ENCODE data around the gene PAQR5.

PAQR5 gene

DNA sequence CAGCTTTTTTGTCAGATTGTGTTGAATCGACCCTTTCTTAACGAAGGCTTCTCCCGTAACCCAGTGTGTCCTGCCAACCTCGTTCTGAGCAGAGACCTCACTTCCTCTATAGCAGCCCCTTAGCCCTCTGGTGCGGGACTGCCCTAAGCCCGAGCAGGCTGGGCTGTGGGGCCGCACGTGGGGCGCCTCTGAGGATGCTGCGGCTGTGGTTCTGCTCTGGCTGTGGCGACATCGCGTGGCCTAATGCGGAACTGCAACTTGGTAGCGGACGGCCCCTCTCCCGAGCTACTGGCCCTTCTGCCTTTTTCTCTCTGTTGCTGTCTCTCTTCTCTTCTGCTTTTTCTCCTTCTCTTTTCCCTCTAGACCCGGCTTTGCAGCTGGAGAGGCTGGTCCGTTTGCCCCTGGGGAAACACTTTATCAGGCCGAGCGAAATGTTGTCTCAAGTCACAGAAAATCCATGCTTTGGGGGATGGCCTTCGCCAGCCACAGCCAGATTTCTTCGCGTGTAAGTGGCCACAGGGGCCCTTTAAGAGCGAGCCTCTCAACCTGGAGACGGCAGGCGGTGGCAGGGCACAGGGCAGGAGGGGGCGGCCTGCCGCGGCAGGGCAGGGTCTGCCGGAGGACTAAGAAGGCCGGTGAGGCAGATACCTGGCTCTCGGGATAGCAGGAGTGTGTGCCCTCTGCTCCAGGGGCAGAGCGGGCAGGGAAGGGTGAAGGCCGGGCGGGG, 96.0 kb downstream of the PAQR5 start:
- peak; percentile 63 to 76 (median 72) for DNase-seq

DNA sequence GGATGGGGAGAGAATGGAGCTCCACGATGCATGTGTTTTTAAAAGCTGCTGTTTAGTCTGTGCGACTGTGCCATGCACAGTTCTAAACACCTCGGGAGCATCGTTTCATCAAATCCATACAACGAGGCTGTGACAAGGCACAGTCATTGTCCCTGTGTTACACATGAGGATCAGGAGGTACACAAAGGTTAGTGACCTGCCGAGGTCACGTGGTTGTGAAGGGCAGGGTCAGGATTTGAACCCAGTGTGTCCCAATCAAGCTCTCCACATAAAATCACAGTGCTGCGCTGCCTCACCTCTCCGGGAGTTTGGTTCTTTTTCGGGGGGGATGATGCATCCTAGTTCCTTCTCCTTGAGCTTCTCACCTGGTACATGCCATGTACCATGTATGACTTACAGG, 96.7 kb downstream of the PAQR5 start:
- no peak for DNase-seq

DNA sequence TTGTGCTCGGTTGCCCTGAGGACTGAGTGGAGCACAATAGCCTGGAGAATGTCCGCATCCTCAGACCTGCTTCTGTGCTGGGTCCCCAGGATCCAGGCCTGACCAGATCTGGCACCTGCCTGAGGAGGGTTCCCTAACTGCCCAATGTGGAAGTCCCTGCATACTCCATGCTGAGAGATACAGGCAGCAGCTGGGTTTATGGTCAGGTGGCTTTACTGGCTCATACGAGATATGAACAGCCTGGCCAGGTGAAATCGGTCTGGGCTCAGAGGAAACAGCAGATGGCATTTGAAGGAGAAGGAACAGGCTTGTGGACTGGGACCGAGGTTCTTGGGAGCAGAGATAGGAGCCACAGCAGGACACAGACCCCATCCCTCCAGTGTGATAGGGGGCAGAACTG, 97.3 kb downstream of the PAQR5 start:
- no peak for DNase-seq

DNA sequence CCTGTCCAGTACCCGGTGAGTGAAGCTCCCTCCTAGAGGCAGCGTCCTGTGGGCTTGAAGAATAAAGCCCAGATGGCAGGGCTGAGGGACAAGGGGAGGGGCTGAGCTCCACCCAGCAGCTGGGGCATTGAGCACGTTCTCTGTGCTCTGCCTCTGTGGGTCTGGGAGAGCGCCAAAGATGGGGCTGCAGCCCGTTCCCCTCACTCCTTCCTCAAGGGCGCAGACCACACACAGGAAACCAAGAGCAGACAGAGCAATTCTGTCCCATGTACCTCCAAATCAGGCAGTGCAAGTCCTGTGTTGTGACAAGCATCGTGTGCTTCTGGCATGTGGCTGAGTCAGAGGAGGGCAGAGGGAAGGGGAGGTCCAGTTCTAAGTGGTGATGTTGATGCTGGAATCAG, 99.8 kb downstream of the PAQR5 start:
- no peak for DNase-seq

DNA sequence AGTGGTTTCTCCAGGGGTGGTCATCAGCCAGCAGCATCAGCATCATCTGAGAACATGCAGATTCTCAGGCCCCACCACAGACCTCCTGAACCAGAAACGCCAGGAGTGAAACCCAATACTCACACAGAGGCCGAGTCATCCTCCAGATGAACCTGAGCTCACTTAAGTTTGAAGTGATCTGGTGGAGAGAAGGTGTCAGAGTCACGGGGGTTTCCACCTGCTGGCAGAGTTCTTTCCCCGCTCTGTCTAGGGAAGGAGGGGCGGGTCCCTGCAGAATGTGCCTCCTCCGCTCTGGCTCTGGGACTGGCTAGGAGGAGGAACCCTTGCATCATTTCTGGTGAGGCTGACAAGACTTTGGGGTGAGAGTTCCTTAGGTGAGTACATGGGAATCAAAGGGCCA, 102.1 kb downstream of the PAQR5 start:
- DNase-seq, result peak in 1 of 3 experiments; percentile 57

DNA sequence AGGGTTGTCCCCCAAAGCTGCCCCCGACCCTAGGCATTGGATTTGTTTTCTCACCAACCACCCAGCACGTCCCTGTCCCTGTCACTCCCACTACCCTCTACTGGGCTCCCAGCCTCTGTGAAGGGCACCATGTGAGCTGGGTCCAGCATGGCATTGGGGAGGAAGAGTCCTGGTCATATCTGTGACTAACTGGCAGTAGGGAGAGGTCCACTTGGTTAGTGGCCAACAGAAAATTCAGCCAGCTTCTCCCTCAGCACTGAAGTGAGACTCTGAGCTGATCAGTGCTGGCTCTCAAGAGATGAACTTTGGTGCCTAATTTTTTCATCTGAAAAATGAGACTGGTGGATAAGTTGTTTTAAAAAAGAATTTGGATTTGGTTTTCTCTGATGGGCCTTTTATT, 104.1 kb downstream of the PAQR5 start:
- no peak for DNase-seq

DNA sequence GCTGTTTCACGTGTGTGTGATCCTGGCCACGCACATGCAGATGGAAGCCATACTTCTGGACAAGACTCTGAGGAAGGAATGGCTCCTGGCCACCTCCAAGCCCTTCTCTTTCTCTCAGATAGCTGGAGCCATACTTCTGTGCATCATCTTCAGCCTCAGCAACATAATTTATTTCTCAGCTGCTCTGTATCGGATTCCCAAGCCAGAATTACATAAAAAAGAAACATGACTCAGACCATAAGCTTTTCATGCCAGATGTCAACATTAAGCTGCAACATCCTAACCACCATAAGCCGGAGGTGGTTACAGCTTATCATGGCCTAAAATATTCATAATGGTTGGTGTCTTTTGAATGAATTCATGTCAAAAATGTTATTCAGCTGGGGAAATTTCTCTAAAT, 104.9 kb downstream of the PAQR5 start:
- no peak for DNase-seq

DNA sequence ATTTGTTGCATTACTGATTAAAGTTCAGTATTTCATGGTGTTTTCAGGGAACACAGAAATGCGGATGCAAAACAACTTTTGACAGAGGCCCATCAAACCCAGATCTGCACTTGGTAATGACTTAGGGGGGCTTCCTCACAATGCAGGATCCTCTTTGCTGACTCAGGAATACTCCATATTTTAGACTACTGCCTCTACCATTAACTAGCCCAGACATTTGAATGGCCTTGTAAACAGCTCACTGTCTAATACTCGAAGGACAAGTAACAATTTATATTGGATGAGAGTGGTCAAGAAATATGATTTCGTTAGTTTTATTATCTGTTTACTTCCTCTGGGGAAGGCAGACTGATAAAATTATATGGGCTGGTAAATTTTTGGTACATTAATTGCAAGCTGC, 106.4 kb downstream of the PAQR5 start:
- no peak for DNase-seq

DNA sequence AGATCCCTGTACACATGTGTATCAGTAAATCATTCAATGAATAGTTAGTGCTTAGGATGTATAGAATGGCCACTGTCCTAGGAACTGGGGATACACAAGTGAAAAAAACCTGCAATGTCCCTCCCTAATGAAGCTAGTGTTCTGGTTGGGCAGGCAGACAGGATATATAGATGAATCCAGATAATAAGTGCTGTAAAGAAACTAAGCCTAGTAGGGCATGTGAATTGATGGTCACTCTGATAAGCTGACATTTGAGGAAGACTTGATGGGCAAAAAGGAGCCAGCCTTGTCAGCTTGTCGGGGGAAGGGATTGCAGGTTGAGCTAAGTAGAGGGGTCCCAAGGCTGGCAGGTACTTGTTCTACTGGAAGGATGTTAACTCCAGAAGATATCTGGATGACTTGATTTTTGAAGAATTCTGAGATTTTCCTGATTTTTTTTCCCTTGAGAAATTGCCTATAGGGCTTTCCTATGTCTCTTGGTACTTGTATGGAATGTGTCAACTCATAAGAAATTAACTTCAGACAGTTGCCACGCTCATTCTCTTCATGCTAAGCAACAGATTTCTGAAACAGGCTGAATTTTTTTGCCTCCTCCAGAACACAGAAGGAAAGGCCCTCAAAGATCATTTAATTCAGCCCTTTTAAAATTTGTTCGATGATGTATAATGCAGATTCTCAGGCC, 109.1 kb downstream of the PAQR5 start:
- DNase-seq, result no peak

DNA sequence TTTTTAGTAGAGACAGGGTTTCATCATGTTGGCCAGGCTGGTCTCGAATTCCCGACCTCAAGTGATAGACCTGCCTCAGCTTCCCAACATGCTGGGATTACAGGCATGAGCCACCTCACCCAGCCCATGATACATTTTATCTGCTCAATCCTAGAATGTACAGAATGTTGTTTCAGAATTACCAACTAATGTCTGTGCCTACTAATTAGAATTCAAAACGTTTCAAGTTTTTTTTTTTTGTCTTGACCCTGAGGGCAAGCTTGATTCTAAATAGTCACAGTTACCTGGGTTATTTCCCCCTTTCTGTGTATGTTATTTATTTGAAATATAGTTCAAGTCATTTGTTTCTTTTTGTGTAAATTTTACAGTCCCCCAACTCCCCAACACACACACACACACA, 110.1 kb downstream of the PAQR5 start:
- no peak for DNase-seq

DNA sequence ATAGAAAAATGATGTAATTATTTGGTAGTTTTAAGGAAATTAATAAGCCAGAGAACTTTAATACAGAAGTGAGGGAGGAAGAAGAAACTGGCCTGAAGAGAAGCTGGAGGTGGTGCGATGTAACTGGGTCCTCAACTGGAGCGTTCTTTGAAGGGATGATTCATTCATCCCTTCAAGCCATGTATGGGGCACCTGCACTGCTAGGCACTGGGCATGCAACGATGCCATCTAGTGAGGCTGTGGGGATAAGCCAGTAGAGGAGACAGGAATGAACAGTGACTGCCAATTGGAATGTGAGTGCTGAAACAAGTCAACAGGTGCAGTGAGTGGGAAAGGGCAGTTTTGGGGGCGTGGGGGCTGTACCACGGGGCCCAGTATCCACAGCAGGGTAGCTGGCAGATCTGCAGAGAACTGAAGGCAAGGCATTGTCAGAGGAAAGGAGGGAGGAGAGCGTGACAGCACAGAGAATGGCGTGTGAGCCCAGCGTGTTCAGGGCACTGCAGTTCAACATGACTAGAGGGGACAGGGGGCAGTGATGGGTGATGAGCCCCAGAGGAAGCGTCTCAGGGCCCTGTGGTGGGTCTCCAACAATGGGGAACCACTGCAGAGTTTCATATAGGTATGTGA, 111.6 kb downstream of the PAQR5 start:
- peak in 2 of 3 experiments; percentile 15 to 67 for DNase-seq

DNA sequence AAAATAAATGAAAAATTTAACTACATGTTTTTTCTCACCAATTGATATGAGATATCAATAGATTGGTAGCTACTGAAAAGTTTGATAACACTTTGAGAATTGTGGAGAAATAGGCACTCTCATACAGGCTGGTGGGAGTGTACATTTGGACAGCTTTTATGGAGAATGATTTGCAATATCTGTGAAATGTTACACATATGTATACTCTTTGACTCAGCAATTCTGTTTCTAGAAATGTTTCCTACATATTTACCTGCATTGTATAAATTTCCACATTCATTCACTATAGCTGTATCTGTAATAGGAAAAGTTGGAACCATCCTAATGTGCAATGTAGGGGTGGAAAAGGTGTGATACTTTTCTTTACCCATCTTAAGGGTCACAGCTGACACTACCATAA, 113.6 kb downstream of the PAQR5 start:
- DNase-seq, result no peak

DNA sequence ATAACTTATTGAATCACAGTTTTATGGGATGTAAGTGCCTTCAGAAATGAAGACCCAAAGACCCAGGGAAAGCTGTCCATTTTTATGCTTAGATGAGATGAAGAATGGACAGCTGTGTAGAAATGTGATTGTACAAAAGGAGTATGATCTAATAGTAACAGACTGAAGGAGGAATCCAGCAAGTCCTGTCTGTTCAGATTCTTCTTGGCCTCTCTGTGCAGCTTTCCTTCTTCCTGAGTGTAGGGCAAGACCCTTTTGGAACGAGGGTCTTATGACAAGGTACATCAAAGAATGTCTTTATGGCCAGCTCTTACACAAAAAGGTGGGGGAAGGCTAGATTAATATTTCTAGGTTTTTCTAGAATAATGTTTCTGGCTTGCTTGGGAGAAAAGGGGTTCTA, 114.0 kb downstream of the PAQR5 start:
- DNase-seq, result no peak

DNA sequence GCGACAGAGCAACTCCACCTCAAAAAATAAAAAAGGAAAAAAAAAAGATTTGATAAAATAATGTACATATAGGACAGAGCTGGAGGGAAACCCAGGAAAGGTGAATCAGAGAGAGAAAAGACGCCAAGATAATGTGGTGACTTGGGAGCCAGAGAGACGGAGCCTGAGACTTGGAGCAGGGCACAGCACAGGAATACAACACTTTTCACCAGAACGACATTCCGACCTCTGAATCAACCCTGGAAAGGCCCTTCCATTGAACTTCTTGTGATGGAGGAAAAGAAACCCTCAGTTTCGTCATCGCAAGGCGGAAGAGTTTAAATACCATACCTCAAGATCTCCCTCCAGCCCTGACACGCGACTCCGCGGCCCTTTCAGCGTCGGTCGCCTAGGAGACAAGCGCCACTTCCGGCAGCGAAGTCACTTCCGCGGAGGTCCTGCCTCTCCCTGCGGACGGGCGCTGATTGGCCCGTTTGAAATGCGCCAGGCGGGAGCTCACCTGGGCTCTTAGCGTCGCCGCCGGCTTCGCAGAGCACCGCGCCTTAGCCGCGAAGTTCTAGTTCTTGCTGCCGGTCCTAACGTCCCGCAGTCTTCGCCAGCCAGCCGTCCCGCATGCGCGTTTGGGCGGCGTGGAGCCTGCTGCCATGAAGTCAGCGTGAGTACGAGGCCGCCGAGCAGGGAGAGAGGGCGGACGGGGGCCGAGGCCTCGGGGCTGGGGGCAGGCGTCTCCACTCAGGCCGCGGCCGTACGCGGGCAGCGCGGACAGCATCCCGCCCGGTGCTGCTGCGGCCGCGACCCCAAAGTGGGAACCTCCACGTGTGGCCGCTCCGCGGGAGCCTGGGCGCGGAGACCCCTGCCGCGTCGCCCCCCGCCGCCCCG, 115.3 kb downstream of the PAQR5 start, which contains the start of gene KIF23:
Gene KIF23 (plus strand): TSS at position 528 of the 879 bp plus-strand sequence. CDS start 117 bp downstream, at position 645.
- DNase-seq, result peak; percentile 96 to 98 (median 97)

DNA sequence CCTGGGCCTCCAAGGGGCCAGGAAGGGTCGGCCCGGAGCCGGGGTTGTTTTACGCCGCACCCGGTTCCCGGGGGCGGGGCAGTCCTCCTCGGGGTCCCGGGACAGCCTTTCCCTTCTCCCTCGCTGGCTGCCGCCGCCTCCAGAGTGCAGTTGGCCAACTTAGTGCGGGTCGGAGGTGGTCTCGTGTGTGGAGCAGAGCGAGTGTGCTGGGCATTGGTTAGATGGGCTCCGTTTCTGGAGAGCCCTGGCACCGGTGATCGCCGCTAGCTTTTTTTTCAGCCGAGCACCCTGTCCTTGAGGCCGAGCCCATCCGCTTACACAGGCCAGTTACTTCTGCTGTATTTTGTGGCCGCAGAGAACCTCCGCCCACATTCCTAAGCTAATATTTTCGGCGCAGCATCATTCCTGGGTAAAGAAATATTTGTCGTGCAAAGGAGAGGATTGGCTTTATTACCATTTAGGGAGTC, 116.0 kb downstream of the PAQR5 start:
- peak in 2 of 3 experiments; percentile 80 for DNase-seq

DNA sequence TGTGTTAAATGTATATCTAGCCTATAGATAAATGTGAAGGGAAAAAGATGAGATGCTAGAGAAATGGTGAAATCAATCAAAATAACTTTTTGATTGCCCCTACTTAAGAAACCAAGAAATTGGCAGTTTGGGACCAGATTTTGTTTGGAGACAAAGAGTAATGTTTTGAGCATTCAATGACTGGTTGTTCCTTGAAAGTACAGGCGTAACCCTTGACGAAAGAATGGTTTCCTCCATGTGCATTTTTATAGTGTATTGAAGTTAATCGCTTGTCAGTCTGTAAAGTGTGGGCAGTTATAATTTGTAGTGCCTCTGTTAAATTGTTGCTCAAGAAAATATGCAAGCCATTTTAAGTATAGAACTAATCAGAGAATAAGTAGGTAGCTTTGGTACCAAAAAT, 116.7 kb downstream of the PAQR5 start:
- DNase-seq, result peak in 1 of 3 experiments; percentile 31

DNA sequence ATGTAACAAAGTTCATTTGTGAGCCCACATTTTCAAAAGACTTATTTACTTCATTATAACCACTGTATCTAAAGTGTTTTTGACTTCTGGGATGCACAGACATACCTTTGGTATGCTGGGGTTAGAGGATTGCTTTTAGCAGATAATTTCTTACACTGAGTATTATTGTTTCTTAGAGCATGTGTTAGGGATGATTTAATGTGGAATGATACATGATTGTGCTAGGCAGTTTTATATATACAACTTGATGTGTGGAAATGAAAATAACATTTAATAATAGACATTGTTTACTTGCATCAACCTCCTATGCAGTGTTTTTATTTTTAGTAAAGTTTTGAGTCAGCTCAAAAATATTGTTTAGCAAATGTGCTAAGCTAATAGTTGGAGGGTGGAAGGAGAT, 118.9 kb downstream of the PAQR5 start:
- no peak for DNase-seq

DNA sequence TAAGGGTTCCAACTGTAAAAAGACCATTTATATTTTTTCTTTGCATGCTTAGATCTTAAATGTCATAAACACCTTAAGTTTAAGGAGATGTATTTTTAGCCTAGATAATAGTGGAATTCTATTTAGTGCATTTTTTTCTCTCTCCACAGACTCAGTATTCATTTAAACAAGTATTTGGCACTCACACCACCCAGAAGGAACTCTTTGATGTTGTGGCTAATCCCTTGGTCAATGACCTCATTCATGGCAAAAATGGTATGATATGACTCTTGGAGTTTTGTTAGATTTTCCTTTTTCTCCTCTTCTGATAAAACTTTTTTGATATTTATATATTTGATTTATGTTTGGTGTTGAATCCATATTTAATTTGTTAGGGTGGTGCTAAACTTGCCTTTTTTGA, 122.8 kb downstream of the PAQR5 start:
- no peak for DNase-seq

DNA sequence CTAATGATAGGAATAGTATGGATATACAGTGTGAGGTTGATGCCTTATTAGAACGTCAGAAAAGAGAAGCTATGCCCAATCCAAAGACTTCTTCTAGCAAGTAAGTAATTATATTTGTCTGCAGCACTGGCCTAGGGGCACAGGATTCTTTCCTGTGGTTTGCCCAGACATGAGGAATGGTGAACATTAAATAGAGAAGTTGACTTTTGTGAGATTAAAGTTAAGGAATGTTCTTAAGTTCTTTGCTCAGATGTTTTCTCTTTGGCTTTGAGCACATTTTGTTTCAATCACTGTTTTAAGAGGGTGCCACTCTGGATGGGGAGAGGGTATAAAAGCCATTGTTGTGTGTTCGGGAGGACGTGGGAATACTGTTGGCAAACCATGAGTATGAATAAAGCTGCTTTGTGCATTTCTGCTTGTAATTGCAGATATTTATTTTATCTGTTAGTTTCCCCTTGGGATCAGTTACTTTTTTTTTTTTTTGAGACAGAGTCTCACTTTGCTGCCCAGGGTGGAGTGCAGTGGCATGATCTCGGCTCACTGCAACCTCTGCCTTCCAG, 123.7 kb downstream of the PAQR5 start:
- no peak for DNase-seq

DNA sequence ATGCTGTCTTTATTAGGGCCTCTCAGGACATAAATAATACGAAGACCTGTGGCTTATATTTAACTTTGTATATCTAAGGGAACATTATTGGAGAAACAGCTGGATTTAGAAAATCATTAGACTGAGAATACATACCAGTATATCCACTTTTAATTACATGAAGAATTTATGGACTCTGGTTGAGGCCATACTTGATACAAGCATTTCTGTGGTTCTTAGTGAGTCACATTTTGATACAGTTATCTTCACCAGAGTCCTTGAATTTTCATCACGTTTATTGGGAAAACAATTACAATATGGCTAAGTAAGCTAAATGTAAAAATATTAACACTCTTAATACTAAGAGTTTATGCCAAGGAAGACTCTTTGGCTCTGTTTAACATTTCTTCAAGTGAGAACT, 125.3 kb downstream of the PAQR5 start:
- DNase-seq, result no peak

DNA sequence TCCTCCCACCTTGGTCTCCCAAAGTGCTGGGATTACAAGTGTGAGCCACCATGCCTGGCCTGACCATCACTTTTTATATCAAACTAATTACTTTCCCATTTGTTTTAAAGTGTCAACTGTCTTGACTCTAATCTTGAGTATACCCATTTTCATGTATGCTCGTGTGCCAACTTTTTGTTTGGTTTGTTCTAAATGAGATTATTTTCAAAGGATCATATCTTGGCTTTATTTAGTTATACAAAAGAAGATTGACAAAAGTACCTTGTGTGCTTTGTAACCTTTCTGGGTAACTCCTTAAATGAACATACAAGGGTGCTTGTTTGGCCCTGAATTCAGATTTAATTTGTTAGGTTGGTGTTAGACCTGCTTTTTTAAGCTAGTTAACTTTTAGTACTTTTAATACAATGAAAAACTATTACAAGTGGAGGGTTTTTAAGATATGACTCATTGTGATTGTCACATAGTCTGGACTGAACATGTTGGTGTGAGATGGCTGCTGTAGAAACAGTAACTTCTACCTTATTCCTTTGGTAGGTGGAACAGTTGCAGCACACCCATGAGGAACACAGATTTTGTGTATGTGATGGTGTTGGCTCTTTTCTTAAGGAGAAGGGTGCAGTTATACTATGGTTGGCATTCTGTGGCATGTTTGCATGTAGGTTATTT, 126.2 kb downstream of the PAQR5 start:
- no peak for DNase-seq

DNA sequence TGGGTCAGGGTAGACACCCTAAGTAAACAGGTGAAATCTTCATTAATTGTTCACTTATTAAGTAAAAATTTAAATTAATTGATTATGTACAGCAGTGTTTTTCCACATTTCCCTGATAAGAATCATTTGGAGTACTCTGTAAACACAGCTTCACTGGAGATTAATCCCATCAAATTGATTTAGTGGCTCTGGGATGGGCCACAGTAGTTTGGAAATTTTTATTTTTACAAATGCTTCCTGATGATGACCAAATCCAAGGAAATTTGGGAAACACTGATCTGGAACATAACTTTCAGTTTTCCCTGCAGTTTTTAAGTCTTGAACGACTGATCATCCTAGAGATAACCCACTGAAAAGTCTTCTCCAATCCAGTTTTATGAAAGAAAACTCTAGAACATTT, 135.1 kb downstream of the PAQR5 start:
- DNase-seq, result no peak
